Testis (tissue), 2 donors: Measurements from ENCODE around the gene FAXC.

Experiments
- CTCF ChIP-seq, 3 experiments: fragments of 450-650 bp in 2 of 3; fragments of 200-600 bp in 1 of 3; sonication (generic) in 1 of 3; IDR thresholded peaks; one replicate each; pipeline ENCODE4 v1.5.1; 2016 to 2019; ENCODE audit warnings: antibody characterized with exemption in 3 of 3, mild to moderate bottlenecking in 2 of 3, moderate library complexity in 1 of 3
- POLR2A ChIP-seq: fragments of 450-650 bp; IDR thresholded peaks from one replicate; pipeline ENCODE4 v1.6.1; 2017; ENCODE audit warnings: antibody characterized with exemption, mild to moderate bottlenecking, moderate library complexity

- TF ChIP-seq POLR2A (no peak), CTCF (IDR thresholded peaks at IDR 0.05) (no peak)
Measured at GRCh38 chr6:99254616-99255550, 94.6 kb downstream of the FAXC start.
